ENCODE results near the gene STT3A.

Gene STT3A

DNA sequence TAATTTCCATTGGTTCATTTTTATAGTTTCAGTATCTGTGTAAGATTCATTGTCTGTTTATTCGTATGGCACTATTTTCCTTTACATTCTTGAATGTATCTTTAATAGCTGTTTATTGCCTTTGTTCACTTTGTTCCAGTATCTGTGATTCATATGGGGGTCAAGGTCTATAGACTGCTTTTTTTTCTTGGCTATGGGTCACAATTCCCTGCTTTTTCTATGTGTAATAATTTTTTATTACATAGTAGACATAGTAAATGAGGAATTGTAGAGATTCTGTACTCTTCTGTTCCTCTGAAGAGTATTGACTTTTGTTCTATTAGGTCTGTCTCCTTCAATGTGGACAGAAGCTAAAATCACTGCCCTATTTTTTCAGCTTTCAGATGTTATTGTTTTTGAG, 77.5 kb downstream of the STT3A start:
- no peak for DNase-seq

DNA sequence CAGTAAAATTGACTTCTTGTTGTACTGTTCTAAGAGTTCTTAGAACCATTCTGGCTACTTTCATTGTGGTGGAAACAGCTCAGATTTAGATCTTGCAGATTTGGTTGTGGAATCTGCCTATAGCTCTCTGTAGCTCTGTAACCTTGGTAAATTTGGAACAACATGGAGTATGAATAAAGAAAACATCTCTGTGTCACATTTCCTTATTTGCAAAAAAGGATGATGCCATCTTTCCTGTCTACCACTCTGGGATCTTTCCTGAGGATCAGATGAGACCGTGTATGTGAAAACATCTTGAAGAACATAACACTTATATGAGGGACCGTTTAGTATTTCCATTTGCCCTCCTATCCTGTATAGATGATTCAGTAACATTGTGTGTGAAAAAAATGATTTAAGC, 78.9 kb downstream of the STT3A start:
- no peak for DNase-seq
